ENCODE measurements around the gene AUP1. TPM values are rescaled to one million over a fixed set of nuclear protein-coding genes. Genes with fewer than 3 reads are reported as not detected.

The AUP1 gene
- total RNA-seq, 1 donor from 2014 or later = 143 TPM

DNA sequence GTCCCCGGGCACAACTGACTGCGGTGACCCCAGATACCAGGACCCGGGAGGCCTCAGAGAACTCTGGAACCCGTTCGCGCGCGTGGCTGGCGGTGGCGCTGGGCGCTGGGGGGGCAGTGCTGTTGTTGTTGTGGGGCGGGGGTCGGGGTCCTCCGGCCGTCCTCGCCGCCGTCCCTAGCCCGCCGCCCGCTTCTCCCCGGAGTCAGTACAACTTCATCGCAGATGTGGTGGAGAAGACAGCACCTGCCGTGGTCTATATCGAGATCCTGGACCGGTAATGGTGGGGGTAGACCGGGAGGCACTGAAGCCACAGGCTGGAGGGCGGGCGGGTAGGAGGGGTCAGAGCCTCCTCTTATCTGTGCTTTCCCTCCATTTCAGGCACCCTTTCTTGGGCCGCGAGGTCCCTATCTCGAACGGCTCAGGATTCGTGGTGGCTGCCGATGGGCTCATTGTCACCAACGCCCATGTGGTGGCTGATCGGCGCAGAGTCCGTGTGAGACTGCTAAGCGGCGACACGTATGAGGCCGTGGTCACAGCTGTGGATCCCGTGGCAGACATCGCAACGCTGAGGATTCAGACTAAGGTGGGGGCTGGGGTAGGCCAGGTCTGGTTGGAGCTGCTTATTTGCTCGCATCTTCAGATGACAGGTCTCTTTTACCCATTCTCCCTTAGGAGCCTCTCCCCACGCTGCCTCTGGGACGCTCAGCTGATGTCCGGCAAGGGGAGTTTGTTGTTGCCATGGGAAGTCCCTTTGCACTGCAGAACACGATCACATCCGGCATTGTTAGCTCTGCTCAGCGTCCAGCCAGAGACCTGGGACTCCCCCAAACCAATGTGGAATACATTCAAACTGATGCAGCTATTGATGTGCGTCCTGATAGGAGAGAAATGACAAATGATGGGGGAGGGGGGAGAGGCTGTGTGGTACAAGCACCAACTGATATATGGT, 1.0 kb upstream of the AUP1 start:
- TF ChIP-seq, protein P1, sequence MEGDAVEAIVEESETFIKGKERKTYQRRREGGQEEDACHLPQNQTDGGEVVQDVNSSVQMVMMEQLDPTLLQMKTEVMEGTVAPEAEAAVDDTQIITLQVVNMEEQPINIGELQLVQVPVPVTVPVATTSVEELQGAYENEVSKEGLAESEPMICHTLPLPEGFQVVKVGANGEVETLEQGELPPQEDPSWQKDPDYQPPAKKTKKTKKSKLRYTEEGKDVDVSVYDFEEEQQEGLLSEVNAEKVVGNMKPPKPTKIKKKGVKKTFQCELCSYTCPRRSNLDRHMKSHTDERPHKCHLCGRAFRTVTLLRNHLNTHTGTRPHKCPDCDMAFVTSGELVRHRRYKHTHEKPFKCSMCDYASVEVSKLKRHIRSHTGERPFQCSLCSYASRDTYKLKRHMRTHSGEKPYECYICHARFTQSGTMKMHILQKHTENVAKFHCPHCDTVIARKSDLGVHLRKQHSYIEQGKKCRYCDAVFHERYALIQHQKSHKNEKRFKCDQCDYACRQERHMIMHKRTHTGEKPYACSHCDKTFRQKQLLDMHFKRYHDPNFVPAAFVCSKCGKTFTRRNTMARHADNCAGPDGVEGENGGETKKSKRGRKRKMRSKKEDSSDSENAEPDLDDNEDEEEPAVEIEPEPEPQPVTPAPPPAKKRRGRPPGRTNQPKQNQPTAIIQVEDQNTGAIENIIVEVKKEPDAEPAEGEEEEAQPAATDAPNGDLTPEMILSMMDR (IDR thresholded peaks at IDR 0.05; ENCODE audit: insufficient read depth, low read length, poor library complexity, severe bottlenecking) = no peak
- H3K4me3 ChIP-seq (ENCODE audit: low read depth, low read length) = peak overlapping the region; percentile 62
- H3K36me3 ChIP-seq (ENCODE audit: control insufficient read depth, insufficient read depth, low read length) = peaks cover 4% of the 10 kb centered on the region
- no peaks in the 10 kb centered on the region for H3K27me3 ChIP-seq (ENCODE audit: control insufficient read depth, insufficient read depth, low read length)
- no peak for DNase-seq (ENCODE audit: low read depth)

DNA sequence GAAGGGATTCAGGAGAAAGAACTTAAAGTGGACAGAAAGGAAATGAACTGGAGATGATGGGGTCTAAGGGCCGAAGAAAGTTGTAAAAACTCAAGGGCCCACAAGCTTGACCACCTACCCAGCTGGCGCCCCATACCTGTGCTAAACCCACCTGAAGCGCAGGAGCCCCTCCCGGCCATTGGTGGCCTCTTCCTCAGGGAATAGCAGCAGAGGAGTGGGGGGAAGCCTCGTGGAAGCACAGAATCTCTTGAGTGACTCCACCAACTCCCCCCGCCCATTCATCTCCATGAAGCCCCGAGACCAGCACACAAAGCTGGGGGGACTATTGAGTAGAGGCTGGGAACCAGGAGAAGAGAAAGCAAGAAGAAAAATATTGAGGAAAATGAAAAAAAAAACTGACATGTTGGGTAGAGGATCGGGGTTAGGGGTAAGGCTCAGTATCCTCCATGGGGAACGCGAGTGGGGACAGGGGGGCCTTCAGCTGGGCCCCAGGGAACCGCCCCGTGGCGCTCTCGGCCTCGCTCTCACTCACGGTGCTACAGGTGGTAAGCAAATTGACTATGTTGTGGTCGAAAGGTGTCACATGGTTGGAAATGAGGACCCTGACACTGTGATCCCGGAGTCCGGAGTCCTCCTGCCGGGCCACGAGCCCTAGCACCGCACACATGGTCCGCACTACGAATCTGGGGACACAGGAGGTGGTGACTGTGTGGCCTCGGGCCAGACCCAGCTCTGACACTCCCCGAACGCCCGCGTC, 728 bp downstream of the AUP1 start:
- Histone ChIP-seq H3K36me3 (ENCODE audit: control insufficient read depth, insufficient read depth, low read length) (peaks cover 4% of the 10 kb centered on the region), H3K4me3 (ENCODE audit: low read depth, low read length) (peak overlapping the region; percentile 62), H3K27me3 (ENCODE audit: control insufficient read depth, insufficient read depth, low read length) (no peaks in the 10 kb centered on the region)
- TF ChIP-seq, protein P1 (IDR thresholded peaks at IDR 0.05; ENCODE audit: insufficient read depth, low read length, poor library complexity, severe bottlenecking) = peak; percentile 3
- no peak for DNase-seq (ENCODE audit: low read depth)

DNA sequence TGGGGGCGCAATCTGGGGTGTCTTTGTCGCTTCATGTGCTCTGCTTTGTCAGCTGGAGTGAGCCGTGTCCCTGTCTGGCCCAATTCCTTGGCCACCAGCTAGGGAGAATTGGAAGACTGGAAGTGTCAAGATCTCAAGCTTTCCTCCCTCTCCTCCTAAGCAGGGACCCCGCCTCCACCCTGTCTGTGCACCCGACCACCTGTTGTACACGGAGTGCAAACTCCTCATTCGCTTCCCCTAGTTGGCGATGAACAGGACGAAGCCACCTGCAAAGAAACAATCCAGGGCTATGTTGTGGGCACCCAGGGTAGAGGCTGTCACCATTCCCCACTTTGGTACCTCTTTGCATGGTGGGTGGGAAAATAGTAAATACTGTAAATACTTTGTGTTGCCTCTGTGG, 1.8 kb downstream of the AUP1 start:
- TF ChIP-seq, protein P1 (IDR thresholded peaks at IDR 0.05; ENCODE audit: insufficient read depth, low read length, poor library complexity, severe bottlenecking) = no peak
- no peak for DNase-seq (ENCODE audit: low read depth)
- no peak overlapping the region for H3K4me3 ChIP-seq (ENCODE audit: low read depth, low read length)

DNA sequence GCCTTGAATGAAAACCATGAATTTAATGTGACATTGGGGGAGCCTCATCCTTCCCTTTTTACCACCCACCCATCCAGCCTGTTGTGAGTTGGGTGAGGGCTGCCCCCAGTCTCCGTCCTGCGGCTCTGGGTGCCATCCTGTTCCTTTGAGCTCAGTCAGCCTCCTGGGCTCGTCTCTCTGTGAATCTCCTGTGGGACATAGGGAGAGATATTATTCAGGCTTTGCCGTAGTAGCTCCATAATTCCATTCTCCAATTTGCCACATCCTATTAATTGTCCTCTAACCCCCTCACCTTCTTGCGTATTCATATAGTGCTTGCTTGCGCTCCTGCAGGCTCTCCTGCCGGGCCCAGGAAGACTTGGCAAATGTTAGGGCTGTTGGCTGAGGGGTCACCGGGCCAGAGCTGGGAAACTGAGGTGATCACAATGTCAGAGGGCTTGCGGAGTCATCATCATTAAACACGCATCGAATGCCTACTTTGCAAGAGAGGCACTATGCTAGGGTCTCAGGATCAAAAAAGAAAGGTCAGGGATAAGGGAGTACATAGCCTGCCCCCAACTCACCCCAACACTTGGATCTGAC, 2.8 kb downstream of the AUP1 start:
- Histone ChIP-seq H3K36me3 (ENCODE audit: control insufficient read depth, insufficient read depth, low read length) (peaks cover 4% of the 10 kb centered on the region), H3K4me3 (ENCODE audit: low read depth, low read length) (no peak overlapping the region), H3K27me3 (ENCODE audit: control insufficient read depth, insufficient read depth, low read length) (no peaks in the 10 kb centered on the region)
- TF ChIP-seq, protein P1 (IDR thresholded peaks at IDR 0.05; ENCODE audit: insufficient read depth, low read length, poor library complexity, severe bottlenecking) = no peak
- no peak for DNase-seq (ENCODE audit: low read depth)

More for the DNA sequence above, 1.8 kb downstream of the AUP1 start:
- Histone ChIP-seq H3K36me3 (ENCODE audit: control insufficient read depth, insufficient read depth, low read length) (peaks cover 4% of the 10 kb centered on the region), H3K27me3 (ENCODE audit: control insufficient read depth, insufficient read depth, low read length) (no peaks in the 10 kb centered on the region)

DNA sequence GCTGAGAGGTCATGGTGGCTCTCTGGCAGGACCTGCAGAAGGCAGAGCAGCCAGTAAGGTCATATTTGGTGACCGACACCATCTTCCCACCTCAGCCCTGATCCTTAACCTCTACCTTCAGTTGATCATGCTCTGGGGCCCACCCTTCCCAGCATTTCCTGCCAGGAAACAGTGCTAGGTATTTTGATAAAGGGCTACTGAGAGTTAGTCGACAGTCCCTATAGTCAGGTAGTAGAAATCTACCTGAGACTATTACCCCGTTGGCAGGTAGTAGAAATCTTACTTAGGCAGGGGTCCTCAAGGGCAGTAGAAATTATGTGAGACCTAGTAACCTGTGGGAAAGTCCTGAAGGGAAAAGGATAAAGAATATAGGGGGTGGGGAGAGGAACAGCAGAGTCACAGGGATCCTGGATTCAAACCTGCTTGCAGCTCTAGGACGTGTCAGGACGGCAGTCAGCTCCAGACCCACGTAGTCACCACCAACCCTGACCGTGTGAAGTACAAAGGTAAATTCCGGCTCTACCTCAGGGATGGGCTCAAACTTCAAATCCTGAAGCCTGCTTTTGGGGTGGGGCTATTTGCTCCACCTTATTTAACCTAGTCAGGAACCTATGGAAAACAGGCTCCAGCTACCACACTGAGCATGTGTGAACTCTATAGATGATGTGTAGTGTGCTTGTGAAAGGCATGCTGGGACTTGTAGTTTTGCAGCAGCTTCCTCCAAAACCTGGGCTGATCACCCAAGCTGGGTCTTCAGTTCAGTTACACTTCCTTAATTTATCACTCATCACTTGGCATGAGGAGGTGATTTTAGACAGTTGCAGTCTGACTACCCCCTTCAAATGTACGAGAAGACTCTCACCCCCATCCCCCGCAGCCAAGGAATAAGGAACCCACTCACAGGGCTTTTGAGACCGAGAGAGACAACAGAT, 3.5 kb downstream of the AUP1 start, which contains the start of gene DQX1:
TSS of gene DQX1 (minus strand) at position 515 of the 932 bp plus-strand sequence. CDS start at position 13, 502 bp downstream.
- no peak for DNase-seq (ENCODE audit: low read depth)
- H3K27me3 ChIP-seq (ENCODE audit: control insufficient read depth, insufficient read depth, low read length) = no peaks in the 10 kb centered on the region
- H3K36me3 ChIP-seq (ENCODE audit: control insufficient read depth, insufficient read depth, low read length) = peaks cover 4% of the 10 kb centered on the region
- TF ChIP-seq, protein P1 (IDR thresholded peaks at IDR 0.05; ENCODE audit: insufficient read depth, low read length, poor library complexity, severe bottlenecking) = no peak
- H3K4me3 ChIP-seq (ENCODE audit: low read depth, low read length) = no peak within 1 kb of the TSS

Measured in kidney epithelial cell (primary cell).